ENCODE data around the gene PTCH1. TPM values are rescaled to one million over a fixed set of nuclear protein-coding genes. Genes with fewer than 3 reads are reported as not detected.

The PTCH1 gene
- total and polyA plus RNA-seq, 2 experiments from 2014 or later = 7.3 to 13.9 TPM

GRCh38 chr9:95495961-95496360 lies 20.8 kb downstream of the PTCH1 start:
- no peaks in the 10 kb centered on the region for H3K36me3 ChIP-seq
- H3K4me3 ChIP-seq = no peak overlapping the region
- DNase-seq (ENCODE audit: low read depth in 1 of 2, low spot score in 1 of 2) = no peak
- no peak for TF ChIP-seq CTCF (IDR thresholded peaks at IDR 0.05; ENCODE audit: low read depth, low read length)
- H3K9me3 ChIP-seq (ENCODE audit: low read depth) = no peaks in the 10 kb centered on the region
- H3K27ac ChIP-seq = no peak overlapping the region
- H3K4me1 ChIP-seq (ENCODE audit: low read depth) = peaks cover 35% of the 10 kb centered on the region
- H3K27me3 ChIP-seq = no peaks in the 10 kb centered on the region

GRCh38 chr9:95495529-95495928 lies 21.2 kb downstream of the PTCH1 start:
- Histone ChIP-seq H3K27ac (no peak overlapping the region), H3K4me3 (no peak overlapping the region), H3K9me3 (ENCODE audit: low read depth) (no peaks in the 10 kb centered on the region), H3K36me3 (no peaks in the 10 kb centered on the region), H3K4me1 (ENCODE audit: low read depth) (peaks cover 35% of the 10 kb centered on the region), H3K27me3 (no peaks in the 10 kb centered on the region)
- no peak for DNase-seq (ENCODE audit: low read depth in 1 of 2, low spot score in 1 of 2)
- TF ChIP-seq CTCF (IDR thresholded peaks at IDR 0.05; ENCODE audit: low read depth, low read length) = no peak

GRCh38 chr9:95494416-95495371 lies 22.1 kb downstream of the PTCH1 start:
- H3K27ac ChIP-seq = no peak overlapping the region
- no peaks in the 10 kb centered on the region for H3K27me3 ChIP-seq
- H3K9me3 ChIP-seq (ENCODE audit: low read depth) = no peaks in the 10 kb centered on the region
- no peak for TF ChIP-seq CTCF (IDR thresholded peaks at IDR 0.05; ENCODE audit: low read depth, low read length)
- H3K36me3 ChIP-seq = no peaks in the 10 kb centered on the region
- H3K4me1 ChIP-seq (ENCODE audit: low read depth) = peaks cover 35% of the 10 kb centered on the region
- no peak for DNase-seq (ENCODE audit: low read depth in 1 of 2, low spot score in 1 of 2)
- H3K4me3 ChIP-seq = no peak overlapping the region

GRCh38 chr9:95494022-95494415 lies 22.8 kb downstream of the PTCH1 start:
- H3K4me1 ChIP-seq (ENCODE audit: low read depth) = peaks cover 33% of the 10 kb centered on the region
- no peak for TF ChIP-seq CTCF (IDR thresholded peaks at IDR 0.05; ENCODE audit: low read depth, low read length)

GRCh38 chr9:95493402-95493801 lies 23.4 kb downstream of the PTCH1 start:
- Histone ChIP-seq H3K27ac (no peak overlapping the region), H3K9me3 (ENCODE audit: low read depth) (no peaks in the 10 kb centered on the region), H3K36me3 (no peaks in the 10 kb centered on the region), H3K4me3 (no peak overlapping the region), H3K27me3 (no peaks in the 10 kb centered on the region), H3K4me1 (ENCODE audit: low read depth) (peaks cover 38% of the 10 kb centered on the region)
- DNase-seq (ENCODE audit: low read depth in 1 of 2, low spot score in 1 of 2) = no peak
- no peak for TF ChIP-seq CTCF (IDR thresholded peaks at IDR 0.05; ENCODE audit: low read depth, low read length)

More at GRCh38 chr9:95494022-95494415, 22.8 kb downstream of the PTCH1 start:
- H3K9me3 ChIP-seq (ENCODE audit: low read depth) = no peaks in the 10 kb centered on the region
- no peak overlapping the region for H3K27ac ChIP-seq
- no peaks in the 10 kb centered on the region for H3K27me3 ChIP-seq
- DNase-seq (ENCODE audit: low read depth in 1 of 2, low spot score in 1 of 2) = no peak
- no peak overlapping the region for H3K4me3 ChIP-seq
- no peaks in the 10 kb centered on the region for H3K36me3 ChIP-seq
